Upper lobe of left lung (tissue), 4 donors: Measurements from ENCODE around the gene EGFL8.

Experiments used
- POLR2AphosphoS5 ChIP-seq, 2 donors: sonication (generic); formaldehyde crosslinking; IDR thresholded peaks; one replicate each; pipeline ENCODE4 v1.5.1; 2017; ENCODE audit warnings: antibody characterized with exemption in 2 of 2
- TF ChIP-seq, protein P1 (sequence below), 6 experiments: fragments of 450-650 bp in 4 of 6; fragments of 200-600 bp in 2 of 6; sonication (generic) in 2 of 6; IDR thresholded peaks; one replicate each; pipeline ENCODE4 v1.5.1; 2016 to 2019; ENCODE audit warnings: antibody characterized with exemption in 6 of 6

DNA sequence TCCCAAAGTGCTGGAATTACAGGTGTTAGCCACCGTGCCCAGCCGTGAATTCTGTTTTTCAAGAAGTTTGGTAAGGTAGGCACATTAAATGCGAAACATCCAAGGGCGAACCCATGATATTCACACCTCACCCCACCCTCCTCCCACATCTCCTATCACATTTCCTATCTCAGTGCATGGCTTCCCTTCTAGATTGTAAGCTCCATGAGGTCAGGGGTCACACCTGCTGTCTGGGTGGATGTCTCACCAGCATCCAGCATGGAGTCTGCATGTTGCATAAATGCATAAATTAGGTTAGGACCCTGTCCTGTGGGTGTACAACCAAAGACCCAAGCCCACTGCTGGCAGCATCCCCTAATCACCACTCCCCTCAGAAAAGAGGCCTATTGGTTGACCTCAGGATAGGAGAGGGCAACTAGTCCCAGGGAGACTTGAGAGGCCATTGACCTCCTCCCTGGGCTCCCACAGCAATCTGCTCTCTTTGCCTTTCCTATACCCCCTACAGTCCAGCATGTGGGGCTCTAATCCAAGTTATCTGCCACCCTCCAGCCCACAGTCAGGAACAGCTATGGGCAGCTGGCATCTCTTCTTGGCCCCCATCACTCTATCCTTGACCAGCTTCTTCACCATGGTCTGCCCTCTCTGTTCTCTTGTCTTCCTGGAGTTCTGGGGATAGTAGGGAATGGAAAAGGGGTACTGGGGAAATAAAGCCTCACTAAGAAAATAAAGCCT, 16.8 kb upstream of the EGFL8 start:
- TF ChIP-seq, protein P1, sequence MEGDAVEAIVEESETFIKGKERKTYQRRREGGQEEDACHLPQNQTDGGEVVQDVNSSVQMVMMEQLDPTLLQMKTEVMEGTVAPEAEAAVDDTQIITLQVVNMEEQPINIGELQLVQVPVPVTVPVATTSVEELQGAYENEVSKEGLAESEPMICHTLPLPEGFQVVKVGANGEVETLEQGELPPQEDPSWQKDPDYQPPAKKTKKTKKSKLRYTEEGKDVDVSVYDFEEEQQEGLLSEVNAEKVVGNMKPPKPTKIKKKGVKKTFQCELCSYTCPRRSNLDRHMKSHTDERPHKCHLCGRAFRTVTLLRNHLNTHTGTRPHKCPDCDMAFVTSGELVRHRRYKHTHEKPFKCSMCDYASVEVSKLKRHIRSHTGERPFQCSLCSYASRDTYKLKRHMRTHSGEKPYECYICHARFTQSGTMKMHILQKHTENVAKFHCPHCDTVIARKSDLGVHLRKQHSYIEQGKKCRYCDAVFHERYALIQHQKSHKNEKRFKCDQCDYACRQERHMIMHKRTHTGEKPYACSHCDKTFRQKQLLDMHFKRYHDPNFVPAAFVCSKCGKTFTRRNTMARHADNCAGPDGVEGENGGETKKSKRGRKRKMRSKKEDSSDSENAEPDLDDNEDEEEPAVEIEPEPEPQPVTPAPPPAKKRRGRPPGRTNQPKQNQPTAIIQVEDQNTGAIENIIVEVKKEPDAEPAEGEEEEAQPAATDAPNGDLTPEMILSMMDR (IDR thresholded peaks at IDR 0.05) = no peak
- no peak for TF ChIP-seq POLR2AphosphoS5 (IDR thresholded peaks at IDR 0.05)
